GM18861 (cell line): Measurements from ENCODE around the gene ASB1.

Experiments
- ATAC-seq: cut with Tn5 transposase; IDR thresholded peaks from one replicate; pipeline ENCODE4 v1.9.1; 2021; ENCODE audit not compliant: unreplicated experiment

ASB1 gene

GRCh38 chr2:238464389-238464788, 37.7 kb downstream of the ASB1 start:
- ATAC-seq: no peak

DNA sequence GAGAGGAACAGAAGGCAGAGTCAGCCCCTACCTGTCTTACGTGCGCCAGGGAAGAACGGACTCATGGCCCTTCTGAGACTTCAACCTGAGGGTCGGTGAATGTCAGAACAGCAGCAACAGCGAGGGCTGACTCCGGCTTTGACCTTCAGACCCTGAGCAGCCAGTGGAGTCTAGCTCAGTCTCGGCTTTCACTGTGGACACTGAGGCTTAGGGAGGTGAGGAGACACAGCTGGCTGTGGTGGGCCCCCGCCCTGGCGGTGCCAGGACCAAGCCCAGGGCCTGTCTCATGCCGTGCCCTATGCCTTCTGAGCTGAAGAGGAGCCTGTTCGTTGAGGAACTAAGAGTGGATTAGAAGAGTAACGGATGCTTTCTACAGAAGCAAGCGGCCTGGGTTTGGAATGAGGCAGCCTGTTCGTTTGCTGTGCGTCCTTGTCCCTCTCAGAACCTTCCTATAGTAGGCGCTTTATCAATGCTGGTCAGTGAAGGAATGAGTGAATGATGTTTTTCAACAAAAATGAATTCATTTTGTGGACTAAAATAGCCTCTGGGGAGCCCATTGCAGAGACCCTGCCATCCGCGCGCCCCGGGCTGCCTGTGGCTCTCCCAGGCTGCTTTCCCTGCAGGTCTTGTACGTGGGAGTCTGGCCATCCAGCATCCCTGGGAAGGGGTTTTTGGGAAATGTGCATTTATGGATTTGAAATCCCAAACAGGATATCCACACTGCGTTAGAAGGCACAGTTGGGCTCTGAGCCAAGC, 38.9 kb downstream of the ASB1 start:
- ATAC-seq: no peak

DNA sequence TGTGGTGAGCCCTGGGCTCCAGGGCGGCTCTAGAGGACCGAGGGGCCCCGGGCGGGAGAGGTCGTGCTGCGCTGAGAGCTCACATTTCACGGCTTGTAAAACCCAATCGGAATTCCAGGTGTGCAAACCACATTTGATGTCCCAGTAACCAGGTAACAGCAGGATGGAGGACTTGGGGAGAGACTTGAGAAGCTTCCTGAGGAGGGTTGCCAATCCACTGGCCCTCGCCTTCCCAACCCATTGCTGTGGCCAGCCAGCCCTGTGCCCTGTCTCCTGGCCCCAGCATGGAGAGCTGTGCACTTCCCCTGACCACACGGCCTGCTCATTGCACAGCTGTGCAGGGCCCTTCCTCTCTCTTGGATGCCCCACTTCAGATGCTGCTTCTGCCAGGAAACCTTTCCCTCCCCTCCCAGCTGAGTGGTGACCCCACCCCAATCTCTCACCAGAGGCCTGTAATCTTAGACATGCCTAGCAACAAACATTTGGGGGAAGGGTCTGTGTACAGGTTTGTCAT, 39.6 kb downstream of the ASB1 start:
- no peak for ATAC-seq

- no peak for ATAC-seq
These were observed 40.3 kb downstream of the ASB1 start for GRCh38 chr2:238467062-238467461.

DNA sequence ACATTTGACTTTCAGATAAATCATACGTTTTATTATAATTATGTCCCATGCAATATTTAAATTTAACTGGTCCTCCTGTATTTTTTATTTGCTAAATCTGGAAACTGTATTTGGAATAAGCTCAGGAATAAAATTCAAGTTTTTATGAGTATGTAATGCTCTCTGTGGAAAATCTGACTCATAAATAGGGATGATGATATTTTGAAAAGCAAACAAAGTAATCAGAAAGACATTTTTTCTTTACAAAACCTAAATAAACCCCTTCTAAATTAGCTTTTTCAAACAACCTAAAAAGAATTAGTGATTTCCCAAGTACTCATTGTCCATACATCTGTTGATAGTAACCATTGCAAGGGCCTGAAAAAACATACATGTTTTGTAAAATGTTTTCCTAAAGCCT, 41.1 kb downstream of the ASB1 start:
- ATAC-seq: no peak

- ATAC-seq: no peak
These were observed 42.4 kb downstream of the ASB1 start for GRCh38 chr2:238469155-238469554.

DNA sequence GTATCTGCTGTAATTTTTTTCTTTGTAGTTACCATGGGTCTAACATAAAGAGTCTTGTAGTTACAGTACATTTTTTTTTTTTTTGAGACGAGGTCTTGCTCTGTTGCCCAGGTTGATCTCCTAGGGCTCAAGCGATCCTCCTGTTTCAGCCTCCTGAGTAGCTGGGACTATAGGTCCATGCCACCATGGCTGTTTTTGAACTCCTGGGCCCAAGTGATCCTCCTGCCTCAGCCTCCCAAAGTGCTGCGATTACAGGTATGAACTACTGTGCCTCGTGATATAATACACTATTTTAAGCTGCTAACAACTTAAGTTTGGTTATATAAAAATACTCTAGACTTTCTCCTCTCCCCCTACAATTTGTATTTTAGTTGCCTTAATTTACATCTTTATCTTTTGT, 46.3 kb downstream of the ASB1 start:
- ATAC-seq: no peak

- no peak for ATAC-seq
These were observed 46.8 kb downstream of the ASB1 start for GRCh38 chr2:238473523-238473922.

DNA sequence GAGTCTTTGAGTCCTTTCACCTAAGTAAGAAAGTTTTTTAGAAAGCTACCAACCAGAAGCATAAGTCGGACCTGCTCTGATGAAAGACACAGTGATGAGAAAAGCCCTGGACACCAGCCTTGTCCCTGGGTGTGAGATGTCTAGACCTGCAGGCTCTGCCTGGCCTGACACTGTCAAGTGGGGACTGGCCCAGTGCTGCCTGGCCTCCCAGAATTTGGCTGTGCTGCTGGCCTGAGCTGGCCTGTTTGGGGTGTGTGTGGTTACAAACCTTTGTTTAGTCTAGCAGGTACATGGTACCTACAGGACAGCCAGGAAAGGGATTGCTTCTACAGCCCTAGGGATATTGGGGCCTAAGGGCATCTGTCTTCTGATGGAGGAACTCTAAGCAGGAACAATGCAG, 48.3 kb downstream of the ASB1 start:
- ATAC-seq: no peak

GRCh38 chr2:238475566-238475965, 48.8 kb downstream of the ASB1 start:
- no peak for ATAC-seq

DNA sequence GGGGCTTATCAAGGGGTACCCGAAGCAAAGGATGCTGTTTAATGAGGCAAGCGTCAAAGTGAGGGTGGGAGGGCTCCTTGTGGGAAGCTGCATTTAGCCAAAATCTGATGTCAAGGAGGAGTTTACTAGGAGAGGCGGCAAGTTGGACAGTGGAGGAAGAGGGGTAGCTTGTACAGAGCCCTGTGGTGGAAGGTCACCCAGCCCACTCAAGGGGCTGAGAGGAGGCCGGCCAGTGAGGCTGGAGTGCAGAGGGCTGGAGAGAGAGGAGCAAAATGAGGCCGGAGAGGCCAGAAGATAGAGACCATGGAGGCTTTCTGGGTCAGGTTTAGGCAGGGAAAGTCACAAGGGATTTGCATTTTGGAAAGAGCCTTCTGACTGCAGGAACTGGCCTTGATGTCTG, 49.5 kb downstream of the ASB1 start:
- no peak for ATAC-seq

- ATAC-seq: no peak
These were observed 51.5 kb downstream of the ASB1 start for GRCh38 chr2:238478216-238478615.

- ATAC-seq: no peak
These were observed 53.1 kb downstream of the ASB1 start for GRCh38 chr2:238479847-238480246.

GRCh38 chr2:238483021-238483420, 56.3 kb downstream of the ASB1 start:
- ATAC-seq: no peak

DNA sequence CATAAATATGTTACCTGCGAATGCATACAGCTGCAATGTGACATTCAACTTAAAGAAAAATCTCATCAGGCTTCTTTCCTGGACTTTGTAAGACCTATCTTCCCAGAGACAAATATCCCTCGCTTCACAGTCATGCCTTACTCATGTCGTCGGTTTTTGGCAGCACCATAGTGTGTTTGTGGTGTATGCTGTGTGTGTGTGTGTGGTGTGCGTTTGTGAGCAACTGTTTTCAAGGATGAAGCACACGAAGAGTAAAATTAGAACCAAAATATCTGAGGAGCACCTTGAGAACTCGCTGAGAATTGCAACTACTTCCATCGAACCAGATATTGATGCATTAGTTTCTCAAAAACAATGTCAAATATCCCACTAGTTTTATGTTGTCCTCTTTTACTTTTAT, 56.9 kb downstream of the ASB1 start:
- ATAC-seq: no peak

GRCh38 chr2:238484522-238485452, 58.1 kb downstream of the ASB1 start:
- ATAC-seq: no peak

- ATAC-seq: no peak
These were observed 59.6 kb downstream of the ASB1 start for GRCh38 chr2:238486123-238486848.

- ATAC-seq: no peak
These were observed 60.4 kb downstream of the ASB1 start for GRCh38 chr2:238487134-238487533.

DNA sequence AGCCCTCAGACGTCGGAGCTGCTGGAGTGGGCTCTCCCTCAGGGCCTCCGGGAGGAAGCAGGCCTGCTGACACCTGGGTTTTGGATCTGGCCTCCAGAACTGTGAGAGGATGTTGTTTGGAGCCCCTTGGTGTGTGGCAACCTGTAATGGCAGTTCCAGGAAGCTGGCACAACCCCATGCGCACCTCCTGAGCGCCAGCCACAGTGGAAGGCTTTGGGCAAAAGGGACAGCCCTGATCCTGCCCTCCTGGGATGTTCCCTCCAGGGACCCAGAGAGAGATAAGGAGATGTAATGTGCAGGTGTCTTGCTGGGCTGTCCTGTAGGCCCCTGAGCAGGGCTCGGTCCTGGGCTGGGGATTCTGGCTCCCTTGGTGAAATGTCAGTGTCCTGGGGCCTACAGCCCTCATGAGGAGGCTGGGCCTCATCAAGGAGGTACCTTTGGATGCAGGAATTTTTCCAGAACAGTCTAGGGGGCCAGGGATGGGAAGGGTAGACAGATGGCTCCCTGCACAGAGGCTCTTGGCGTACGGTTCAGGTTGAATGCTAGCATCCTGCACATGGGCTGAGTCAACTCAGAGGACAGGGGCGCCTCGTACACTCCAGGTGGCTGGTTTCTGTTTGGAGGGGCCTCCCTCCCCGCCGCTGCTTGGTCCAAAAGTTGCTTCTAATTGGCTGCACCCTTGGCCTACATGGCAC, 61.1 kb downstream of the ASB1 start:
- ATAC-seq: no peak

GRCh38 chr2:238488347-238488826, 61.7 kb downstream of the ASB1 start:
- no peak for ATAC-seq

DNA sequence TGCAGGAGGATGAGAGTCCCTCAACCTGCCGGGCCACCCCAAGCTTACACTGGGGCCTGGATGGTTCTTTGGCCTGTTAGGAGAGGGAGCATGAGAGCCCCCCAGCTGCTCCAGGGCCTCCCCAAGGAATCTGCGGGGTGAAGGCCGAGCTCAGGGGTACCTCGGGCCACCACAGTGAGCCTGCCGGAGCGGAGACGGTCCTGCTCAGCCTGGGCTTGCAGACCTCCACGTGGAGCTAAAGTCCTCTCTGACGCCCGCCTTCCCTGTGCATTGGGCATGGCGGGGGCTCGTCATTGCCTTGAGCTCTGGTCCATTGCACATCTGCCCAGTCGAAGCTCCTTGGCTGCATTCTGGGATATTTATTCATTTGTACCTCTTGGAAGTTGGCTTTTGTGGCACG, 62.7 kb downstream of the ASB1 start:
- no peak for ATAC-seq
